ENCODE measurements around the gene OR2D2. TPM values are rescaled to one million over a fixed set of nuclear protein-coding genes. Genes with fewer than 3 reads are reported as not detected.

The OR2D2 gene
- total and polyA plus RNA-seq, 2 of the 4 experiments (the other 2 are of a cell fraction): 0.07 to 0.36 TPM

DNA sequence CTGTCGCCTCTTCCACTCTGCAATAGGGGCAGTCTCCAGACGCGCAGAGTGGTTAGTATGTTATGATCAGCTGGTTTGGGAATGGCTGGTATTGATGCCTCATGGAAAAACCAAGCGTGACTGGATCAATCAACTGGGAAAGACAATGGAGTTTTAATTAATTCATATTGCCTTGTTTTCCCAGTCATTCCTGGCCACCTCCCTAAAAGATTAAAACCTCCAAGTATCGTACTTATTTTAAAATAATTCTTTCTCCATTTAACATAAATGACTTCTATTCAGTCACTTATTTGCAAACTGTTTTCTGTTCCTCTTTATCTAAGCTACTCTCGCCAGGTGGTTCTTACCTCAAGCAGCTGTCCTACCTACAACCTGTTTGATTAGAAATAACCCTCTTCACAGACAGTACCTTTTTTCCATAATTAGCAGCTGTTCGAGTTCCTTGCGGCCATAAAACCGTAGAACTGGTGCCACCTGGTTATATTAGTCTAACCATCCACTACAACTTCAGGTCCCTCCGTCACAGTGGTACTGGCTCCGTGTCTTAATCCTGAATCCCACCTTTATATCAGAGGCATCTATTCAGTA, 34.8 kb upstream of the OR2D2 start:
- Histone ChIP-seq H2BK120ac (ENCODE audit: low read depth, low read length) (no peak overlapping the region), H3K4me2 (ENCODE audit: low read depth, low read length) (peak overlapping the region; percentile 62), H3K36me3 (ENCODE audit: control insufficient read depth, insufficient read depth, low read length) (no peaks in the 10 kb centered on the region), H3K4me3 (ENCODE audit: insufficient read depth, low read depth, low read length) (peak overlapping the region; percentile 65), H2BK20ac (ENCODE audit: low read depth, low read length) (no peak overlapping the region), H3K23ac (ENCODE audit: low read depth, low read length) (peak overlapping the region; percentile 48), H2BK15ac (ENCODE audit: low read depth, low read length) (no peak overlapping the region), H4K20me1 (ENCODE audit: insufficient read depth, low read length) (no peaks in the 10 kb centered on the region), H2BK5ac (ENCODE audit: low read depth, low read length, poor library complexity, severe bottlenecking) (peak overlapping the region; percentile 53), H4K8ac (ENCODE audit: low read depth in 2 of 2, low read length in 2 of 2) (peak overlapping the region in 1 of 2 experiments; percentile 83; a peak in 2 of 4 replicates), H4K91ac (ENCODE audit: insufficient read depth, low read depth, low read length) (no peak overlapping the region), H3K9ac (ENCODE audit: low read depth, low read length) (peak overlapping the region; percentile 58), H3K56ac (ENCODE audit: extremely low read depth, insufficient read depth, low read length) (no peak overlapping the region), H3K9me3 (ENCODE audit: control insufficient read depth, insufficient read depth, low read length) (no peaks in the 10 kb centered on the region), H3K27ac (ENCODE audit: insufficient read depth, low read length) (peak overlapping the region; percentile 26; the same call in 1 of the 2 replicates), H2AFZ (replicated peaks; ENCODE audit: low read length, poor library complexity) (peak overlapping the region; percentile 99), H3K27me3 (ENCODE audit: control insufficient read depth, insufficient read depth, low read length) (no peaks in the 10 kb centered on the region), H2AK9ac (replicated peaks; ENCODE audit: low read depth, low read length, poor library complexity) (peak overlapping the region; percentile 77), H3K14ac (replicated peaks; ENCODE audit: low read depth, low read length) (peak overlapping the region; percentile 91), H3K4ac (ENCODE audit: low read depth, low read length) (peak overlapping the region; percentile 49), H3K18ac (ENCODE audit: low read depth, low read length) (no peak overlapping the region), H3K4me1 (ENCODE audit: control insufficient read depth, insufficient read depth, low read length) (no peaks in the 10 kb centered on the region), H4K5ac (ENCODE audit: low read depth, low read length) (no peak overlapping the region), H2AK5ac (ENCODE audit: low read depth, low read length) (no peak overlapping the region), H3K79me1 (ENCODE audit: low read depth in 1 of 2, low read length in 2 of 2) (peaks cover 6 to 10% of the 10 kb centered on the region in 2 experiments), H3K9me1 (ENCODE audit: insufficient read depth, low read length) (no peaks in the 10 kb centered on the region)
- DNase-seq: no peak
- in situ Hi-C loops (cut with MboI; ENCODE audit: low sequenced_read_pairs) (no loop called here), dilution Hi-C loops (cut with HindIII; ENCODE audit: low sequenced_read_pairs, unreplicated experiment) (no loop called here), intact Hi-C loops (cut with micrococcal nuclease) (loop anchor here (2.0 kb wide), 1 partner anchor 94 kb away; the partner anchor contains the start of genes NLRP14 and ZNF214)
- WGBS, 2 experiments (ENCODE audit: extremely low coverage in 2 of 2, insufficient read length in 1 of 2): 35 to 100% methylated on average over 1 to 3 of the region's 11 CpGs
- TF ChIP-seq CHD1 (IDR thresholded peaks at IDR 0.05; ENCODE audit: low read depth, low read length) (no peak), ELK1 (IDR thresholded peaks at IDR 0.05; ENCODE audit: borderline replicate concordance, low read depth, low read length) (no peak), RFX5 (IDR thresholded peaks at IDR 0.05; ENCODE audit: low read depth, low read length) (no peak), SMC3 (IDR thresholded peaks at IDR 0.05; ENCODE audit: low read depth, low read length) (no peak), MAFK (IDR thresholded peaks at IDR 0.05; ENCODE audit: low read depth, low read length) (no peak), MAZ (IDR thresholded peaks at IDR 0.05; ENCODE audit: borderline replicate concordance, low read depth, low read length) (no peak), NFE2L2 (IDR thresholded peaks at IDR 0.05; ENCODE audit: low read depth, low read length) (no peak), MXI1 (IDR thresholded peaks at IDR 0.05; ENCODE audit: borderline replicate concordance, low read depth, low read length) (no peak), FOS (IDR thresholded peaks at IDR 0.05; ENCODE audit: low read depth, low read length) (no peak), CEBPB (IDR thresholded peaks at IDR 0.05; ENCODE audit: low read depth, low read length) (no peak), RAD21 (IDR thresholded peaks at IDR 0.05; ENCODE audit: low read length) (no peak), POLR2A (IDR thresholded peaks at IDR 0.05; ENCODE audit: low read depth, low read length) (no peak), USF2 (IDR thresholded peaks at IDR 0.05; ENCODE audit: low read depth, low read length) (no peak), BHLHE40 (IDR thresholded peaks at IDR 0.05; ENCODE audit: low read depth, low read length) (no peak)
- peak; percentile 63 for ATAC-seq (ENCODE audit: low read depth)
- ChIA-PET CTCF (interaction anchor here (0.7 kb wide), 2 partner anchors 103 to 1533 kb away, joined by 3 to 7 read pairs; no protein-coding TSS in a partner anchor), POLR2A (ENCODE audit: unreplicated experiment) (interaction anchor here (0.5 kb wide), 1 partner anchor 1805 kb away, joined by 4 read pairs; no protein-coding TSS in a partner anchor)
- TSS peak; percentile 16 for BruUV-seq (replicated peaks)

Measured in IMR-90 (cell line).